NCI-H748 (cell line): ENCODE data around the gene HIBADH.

Experiments used
- DNase-seq: peaks from one replicate; lab custom pipeline; 2025; ENCODE audit not compliant: unreplicated experiment; lab: John Stamatoyannopoulos, UW

HIBADH gene

DNA sequence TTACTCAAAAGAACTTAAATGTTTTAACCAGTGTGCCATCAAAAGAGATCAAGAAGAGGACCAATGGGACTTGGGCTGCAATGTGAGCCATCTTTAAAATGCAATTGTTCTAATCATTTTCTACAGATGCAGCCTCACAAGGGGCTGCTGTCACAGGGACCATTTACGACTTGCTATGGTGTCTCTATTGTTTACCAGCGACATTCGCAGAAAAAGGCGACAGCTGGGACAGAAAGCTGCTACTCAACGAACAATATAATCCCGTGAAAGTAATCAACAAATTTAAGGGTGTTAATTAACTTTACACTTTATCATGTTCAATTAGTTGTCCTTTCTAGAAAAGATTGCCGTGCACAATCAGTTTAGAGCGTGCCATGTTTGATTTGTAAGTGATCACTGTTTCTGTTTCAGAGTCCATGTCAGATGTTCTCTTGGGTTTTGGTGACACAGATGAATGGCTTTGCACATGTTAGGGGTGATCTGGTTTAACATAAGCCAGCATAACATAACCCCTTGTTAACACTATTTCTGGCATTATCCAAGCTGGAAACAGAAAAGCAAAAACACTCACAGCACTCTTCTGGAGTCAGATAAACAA is 110.8 kb downstream of the HIBADH start:
- peak; percentile 83 for DNase-seq

DNA sequence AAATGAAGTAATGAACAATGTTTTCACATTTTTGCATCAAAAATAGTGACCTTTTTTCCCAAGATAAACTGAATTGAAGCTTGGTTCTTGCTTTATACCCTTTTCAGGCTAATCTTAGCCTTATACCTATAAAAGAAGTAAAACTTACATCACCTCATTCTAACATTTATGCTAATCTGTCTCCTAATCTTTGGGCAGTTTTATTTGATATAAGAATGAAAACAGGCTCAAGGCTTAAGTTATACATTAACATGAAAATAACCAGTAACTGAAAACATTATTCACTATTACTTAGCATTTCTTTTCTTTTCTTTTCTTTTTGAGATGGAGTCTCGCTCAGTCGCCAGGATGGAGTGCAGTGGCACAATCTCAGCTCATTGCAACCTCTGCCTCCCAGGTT is 113.1 kb downstream of the HIBADH start:
- no peak for DNase-seq

DNA sequence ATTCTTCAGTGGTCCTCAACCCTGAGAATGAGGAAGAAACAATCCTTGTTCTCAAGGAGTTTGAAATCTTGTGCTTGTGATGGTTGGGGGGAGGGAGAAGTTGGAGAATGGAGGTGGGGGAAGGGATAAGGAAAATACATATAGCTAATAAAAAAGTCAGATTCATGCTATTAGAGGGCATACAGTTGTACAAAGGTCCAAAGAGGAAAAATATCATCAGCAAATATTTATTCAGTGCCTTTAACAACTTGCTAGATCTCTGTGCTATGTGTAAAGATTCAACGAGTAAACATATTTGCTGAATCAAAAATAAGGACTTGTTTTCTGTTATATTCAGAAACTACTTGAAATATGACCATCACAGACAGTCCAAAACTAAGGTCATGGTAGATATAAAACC is 114.4 kb downstream of the HIBADH start:
- no peak for DNase-seq

DNA sequence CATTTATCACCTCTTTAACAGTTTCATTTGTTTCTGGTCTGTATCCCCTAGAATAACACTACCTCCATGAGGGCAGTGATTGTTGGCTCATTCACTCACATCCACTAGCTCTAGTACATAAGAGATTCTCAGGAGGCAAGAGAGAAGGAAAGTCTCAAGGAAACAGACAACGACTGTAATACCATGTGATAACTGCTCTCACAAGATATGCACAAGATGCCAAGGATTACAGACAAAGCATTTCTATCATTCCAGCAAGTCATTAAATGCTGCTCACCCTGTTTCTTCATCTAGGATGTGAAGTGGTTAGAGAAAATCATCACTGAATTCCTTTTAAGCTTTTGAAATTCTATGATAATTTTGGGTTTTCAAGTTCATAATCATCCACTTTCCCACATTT is 115.3 kb downstream of the HIBADH start:
- DNase-seq, result no peak

GRCh38 chr7:27546610-27547009 is 116.1 kb downstream of the HIBADH start:
- no peak for DNase-seq

GRCh38 chr7:27535795-27536194 is 126.9 kb downstream of the HIBADH start:
- DNase-seq, result no peak

- DNase-seq, result no peak
These were observed 129.0 kb downstream of the HIBADH start for GRCh38 chr7:27533652-27534081.

GRCh38 chr7:27532314-27532713 is 130.4 kb downstream of the HIBADH start:
- DNase-seq, result no peak

- DNase-seq, result no peak
These were observed 135.4 kb downstream of the HIBADH start for GRCh38 chr7:27527348-27527714.

DNA sequence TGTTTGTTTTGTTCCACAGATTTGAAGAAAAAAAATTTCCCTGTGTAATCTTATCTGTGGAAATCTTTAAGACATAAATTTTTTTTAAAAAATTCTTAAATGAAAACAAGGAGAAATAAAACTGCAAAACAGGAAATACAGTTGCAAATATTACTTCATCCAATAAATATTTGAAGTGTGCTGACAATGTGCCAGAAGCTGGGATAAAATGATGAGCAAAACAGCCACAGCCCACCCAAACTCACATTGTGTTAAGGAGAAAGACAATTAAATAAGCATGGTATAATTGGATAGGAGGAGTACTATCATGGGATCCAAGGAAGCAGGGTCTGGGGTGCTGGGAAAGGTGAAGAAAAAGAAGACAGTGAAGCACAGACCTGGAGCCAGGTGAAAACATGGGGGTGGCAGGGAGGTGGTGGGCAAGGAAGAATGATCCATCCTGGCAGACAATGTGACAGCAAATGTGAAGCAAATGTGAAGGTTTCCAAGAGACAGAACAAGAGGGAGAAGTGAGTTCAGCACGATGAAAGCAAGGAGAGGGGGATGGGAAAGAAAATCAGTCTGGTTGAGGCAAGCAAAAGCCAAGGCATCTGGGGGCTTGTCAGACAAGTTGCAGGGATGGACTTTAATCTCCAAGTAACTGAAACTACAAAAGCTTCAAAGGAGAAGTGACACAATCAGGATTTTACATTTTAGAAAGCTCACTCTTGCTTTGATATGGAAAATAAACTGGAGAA is 135.9 kb downstream of the HIBADH start:
- no peak for DNase-seq

DNA sequence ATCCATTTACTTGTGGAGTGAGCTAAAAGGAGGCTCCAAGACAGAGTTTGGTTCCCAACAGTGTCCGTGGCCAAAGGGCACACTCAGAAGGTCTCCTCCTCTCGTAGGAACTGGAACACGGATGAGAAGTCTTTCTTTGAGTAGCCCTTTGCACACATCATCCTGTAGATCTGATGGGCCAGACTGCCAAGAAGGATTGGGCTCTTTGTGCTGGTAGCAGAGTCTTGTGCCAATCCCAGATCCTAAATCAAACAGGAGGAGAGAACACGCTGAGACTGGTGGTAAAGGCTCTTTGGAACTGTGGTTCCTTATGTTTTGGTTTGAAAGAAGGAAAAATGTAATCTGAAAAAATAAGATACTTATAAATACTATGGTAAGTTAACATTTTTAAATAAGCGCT is 136.6 kb downstream of the HIBADH start:
- no peak for DNase-seq

GRCh38 chr7:27523321-27523720 is 139.4 kb downstream of the HIBADH start:
- no peak for DNase-seq

- no peak for DNase-seq
These were observed 140.1 kb downstream of the HIBADH start for GRCh38 chr7:27522566-27522965.

DNA sequence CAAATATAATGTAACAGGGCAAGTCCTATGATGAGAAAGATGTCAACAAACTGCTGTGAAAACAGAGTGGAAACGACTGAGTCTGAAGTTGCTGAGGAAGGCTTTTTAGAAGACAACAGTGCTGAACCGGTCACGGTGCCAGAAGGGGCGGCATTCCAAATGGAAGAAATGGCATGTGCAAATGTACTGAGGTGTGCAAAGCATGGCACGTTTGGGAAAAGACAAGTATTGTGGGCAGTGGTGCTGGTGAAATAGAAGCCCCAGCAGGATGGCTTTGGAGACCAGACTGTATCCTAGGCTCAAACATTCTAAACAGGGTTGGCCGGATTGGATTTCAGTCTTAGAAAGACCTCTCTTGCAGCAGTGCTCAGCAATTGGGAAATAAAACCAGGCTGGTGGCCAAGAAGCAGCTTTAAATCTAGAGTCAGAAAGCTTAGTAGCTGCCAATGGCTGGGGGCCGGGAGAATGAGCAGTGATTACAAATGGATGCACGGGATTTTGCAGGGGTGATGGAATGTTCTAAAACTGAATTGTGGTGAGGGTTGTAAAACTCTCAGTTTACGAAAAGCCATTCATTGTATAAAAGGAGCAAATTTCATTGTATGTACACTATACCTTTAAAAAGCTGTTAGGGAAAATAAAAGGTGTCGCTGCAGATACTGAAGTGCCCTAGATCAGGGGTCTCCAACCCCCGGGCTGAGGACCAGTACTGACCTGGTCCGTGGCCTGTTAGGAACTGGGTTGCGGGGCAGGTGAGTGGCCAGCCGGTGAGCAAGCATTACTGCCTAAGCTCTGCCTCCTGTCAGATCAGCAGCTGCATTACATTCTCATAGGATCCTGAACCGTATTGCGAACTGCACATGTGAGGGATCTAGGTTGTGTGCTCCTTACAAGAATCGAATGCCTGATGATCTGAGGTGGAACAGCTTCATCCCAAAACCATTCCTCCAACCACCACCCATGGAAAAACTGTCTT is 141.6 kb downstream of the HIBADH start:
- DNase-seq, result no peak

- DNase-seq, result no peak
These were observed 142.8 kb downstream of the HIBADH start for GRCh38 chr7:27519793-27520469.

DNA sequence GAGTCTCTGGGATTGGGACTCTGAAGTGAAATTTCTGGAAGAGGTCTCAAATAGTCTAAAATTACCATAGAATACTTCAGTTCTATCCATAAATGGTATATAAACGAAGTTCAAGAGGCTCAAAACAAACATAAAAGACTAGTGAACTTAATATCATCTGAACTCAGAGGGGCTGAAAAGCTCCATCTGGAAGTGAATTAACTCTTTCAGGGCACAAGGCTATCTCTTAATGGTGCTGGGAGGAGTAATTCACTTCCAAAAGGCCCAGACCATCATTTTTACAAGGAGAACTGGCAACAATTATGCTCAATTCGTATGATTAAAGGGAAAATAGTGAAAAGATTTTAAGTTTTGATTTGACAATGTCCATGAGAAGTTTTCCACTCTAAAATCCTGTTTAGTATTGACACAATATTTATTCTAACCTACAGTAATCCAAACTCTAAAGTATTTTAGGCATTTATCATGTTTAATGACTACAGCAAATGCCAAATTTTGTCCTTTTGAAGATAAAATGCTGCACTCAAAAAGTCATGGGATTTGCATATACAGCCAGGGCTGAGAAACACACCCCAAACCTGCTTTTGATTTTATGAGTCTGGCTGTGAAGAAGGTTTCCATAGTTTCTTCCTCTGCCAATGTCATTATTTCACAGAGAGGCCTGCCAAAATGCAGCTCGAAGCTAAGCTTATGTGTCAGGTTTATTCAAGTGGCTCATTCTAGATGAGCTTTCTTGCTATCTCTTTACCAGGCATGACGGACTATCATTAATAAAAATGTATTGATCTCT is 143.9 kb downstream of the HIBADH start:
- DNase-seq, result no peak

DNA sequence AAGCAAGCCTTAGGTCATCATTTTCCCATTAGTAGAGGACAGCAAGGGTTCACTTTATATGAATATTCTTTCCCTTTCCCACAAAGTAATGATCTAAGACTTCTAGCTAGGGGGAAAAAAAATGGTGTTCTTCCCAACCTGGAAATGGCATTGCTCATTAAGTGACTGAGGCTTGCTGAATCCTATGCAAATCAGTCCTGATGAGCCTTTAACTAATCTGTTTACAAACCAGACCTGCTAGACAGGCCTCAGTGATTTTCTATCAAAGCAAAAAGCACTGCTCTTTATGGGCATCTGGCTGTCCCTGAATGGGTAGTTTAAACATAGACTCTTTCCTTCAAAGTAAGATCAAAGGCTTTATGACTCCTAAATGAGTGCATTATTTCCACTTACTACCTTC is 146.3 kb downstream of the HIBADH start:
- DNase-seq, result peak; percentile 6

GRCh38 chr7:27515933-27516332 is 146.8 kb downstream of the HIBADH start:
- no peak for DNase-seq

GRCh38 chr7:27514861-27515260 is 147.8 kb downstream of the HIBADH start:
- DNase-seq, result no peak

GRCh38 chr7:27513885-27514284 is 148.8 kb downstream of the HIBADH start:
- DNase-seq, result no peak
